GM23248 (cell line): Measurements from ENCODE around the gene C4BPA.

ENCODE experiments used
- EZH2 ChIP-seq: fragments of 200-600 bp; sonication (generic); IDR thresholded peaks from 2 replicates; pipeline ENCODE4 v1.6.1; 2018; ENCODE audit warnings: antibody characterized with exemption, mild to moderate bottlenecking; ENCODE audit not compliant: insufficient read depth, poor library complexity, severe bottlenecking
- EZH2phosphoT487 ChIP-seq: fragments of 200-600 bp; sonication (generic); IDR thresholded peaks from 2 replicates; pipeline ENCODE4 v1.6.1; 2018; ENCODE audit warnings: antibody characterized with exemption, moderate library complexity, mild to moderate bottlenecking, low read depth; ENCODE audit not compliant: insufficient read depth

GRCh38 chr1:207101720-207102119 lies 2.3 kb upstream of the C4BPA start:
- no peak for TF ChIP-seq EZH2
- TF ChIP-seq EZH2phosphoT487, result no peak
